PFSK-1 (cell line): Measurements from ENCODE around the gene KLF7.

Source experiments
- FOXP2 ChIP-seq: optimal IDR thresholded peaks from 2 replicates; pipeline ENCODE3; 2011; ENCODE audit warnings: borderline replicate concordance, control low read depth, inconsistent platforms; ENCODE audit not compliant: insufficient read depth; ENCODE audit errors: extremely low read length, extremely low read depth
- POLR2AphosphoS5 ChIP-seq: IDR thresholded peaks from 2 replicates; pipeline ENCODE4 v1.6.1; 2012; ENCODE audit warnings: low read depth, mild to moderate bottlenecking, control low read depth, low read length, moderate library complexity
- SIN3A ChIP-seq: IDR thresholded peaks from 2 replicates; pipeline ENCODE4 v1.6.1; 2012; ENCODE audit warnings: mild to moderate bottlenecking, low read length, moderate library complexity, borderline replicate concordance; ENCODE audit not compliant: insufficient read depth
- TAF1 ChIP-seq: IDR thresholded peaks from 2 replicates; pipeline ENCODE4 v1.6.1; 2012; ENCODE audit warnings: low read length, control low read depth, borderline replicate concordance; ENCODE audit not compliant: insufficient read depth
- TF ChIP-seq, protein P1 (sequence below), 2 experiments: IDR thresholded peaks; 2 replicates each; pipeline versions ENCODE4 v1.6.1 to v1.8.0; 2011 to 2012; ENCODE audit warnings: low read depth in 2 of 2, low read length in 2 of 2, control low read depth in 1 of 2, inconsistent platforms in 1 of 2, mild to moderate bottlenecking in 1 of 2, moderate library complexity in 1 of 2; ENCODE audit not compliant: insufficient read depth in 1 of 2

The KLF7 gene

GRCh38 chr2:207055257-207055656 lies 110.5 kb downstream of the KLF7 start:
- TF ChIP-seq, protein P1, sequence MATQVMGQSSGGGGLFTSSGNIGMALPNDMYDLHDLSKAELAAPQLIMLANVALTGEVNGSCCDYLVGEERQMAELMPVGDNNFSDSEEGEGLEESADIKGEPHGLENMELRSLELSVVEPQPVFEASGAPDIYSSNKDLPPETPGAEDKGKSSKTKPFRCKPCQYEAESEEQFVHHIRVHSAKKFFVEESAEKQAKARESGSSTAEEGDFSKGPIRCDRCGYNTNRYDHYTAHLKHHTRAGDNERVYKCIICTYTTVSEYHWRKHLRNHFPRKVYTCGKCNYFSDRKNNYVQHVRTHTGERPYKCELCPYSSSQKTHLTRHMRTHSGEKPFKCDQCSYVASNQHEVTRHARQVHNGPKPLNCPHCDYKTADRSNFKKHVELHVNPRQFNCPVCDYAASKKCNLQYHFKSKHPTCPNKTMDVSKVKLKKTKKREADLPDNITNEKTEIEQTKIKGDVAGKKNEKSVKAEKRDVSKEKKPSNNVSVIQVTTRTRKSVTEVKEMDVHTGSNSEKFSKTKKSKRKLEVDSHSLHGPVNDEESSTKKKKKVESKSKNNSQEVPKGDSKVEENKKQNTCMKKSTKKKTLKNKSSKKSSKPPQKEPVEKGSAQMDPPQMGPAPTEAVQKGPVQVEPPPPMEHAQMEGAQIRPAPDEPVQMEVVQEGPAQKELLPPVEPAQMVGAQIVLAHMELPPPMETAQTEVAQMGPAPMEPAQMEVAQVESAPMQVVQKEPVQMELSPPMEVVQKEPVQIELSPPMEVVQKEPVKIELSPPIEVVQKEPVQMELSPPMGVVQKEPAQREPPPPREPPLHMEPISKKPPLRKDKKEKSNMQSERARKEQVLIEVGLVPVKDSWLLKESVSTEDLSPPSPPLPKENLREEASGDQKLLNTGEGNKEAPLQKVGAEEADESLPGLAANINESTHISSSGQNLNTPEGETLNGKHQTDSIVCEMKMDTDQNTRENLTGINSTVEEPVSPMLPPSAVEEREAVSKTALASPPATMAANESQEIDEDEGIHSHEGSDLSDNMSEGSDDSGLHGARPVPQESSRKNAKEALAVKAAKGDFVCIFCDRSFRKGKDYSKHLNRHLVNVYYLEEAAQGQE (IDR thresholded peaks at IDR 0.05; ENCODE audit: insufficient read depth in 1 of 2, low read depth in 2 of 2, low read length in 2 of 2), result no peak
- no peak for TF ChIP-seq FOXP2
- no peak for TF ChIP-seq SIN3A
- no peak for TF ChIP-seq TAF1

GRCh38 chr2:207054521-207054920 lies 111.2 kb downstream of the KLF7 start:
- TF ChIP-seq POLR2AphosphoS5 (no peak), TAF1 (no peak), SIN3A (no peak), FOXP2 (no peak)

DNA sequence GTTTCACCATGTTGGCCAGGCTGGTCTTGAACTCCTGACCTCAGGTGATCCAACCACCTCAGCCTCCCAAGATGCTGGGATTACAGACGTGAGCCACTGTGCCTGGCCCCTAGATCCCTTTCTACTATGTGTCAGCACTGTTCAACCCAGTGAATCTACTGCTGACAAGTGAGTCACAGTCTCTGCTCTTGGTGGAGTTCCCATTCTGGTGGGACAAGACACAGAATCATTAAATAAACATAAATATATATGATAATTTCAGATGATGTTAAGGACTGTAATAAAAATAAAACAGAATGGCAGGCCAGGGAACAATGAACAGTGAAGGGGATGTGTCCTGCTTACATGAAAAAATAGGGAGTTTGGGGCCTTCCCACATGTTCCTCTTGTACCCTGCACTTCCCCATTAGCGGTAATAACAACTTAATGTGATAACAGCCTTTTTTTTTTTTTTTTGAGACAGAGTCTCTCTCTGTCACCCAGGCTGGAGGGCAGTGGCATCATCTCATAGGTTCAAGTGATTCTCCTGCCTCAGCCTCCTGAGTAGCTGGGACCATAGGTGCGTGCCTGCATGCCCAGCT lies 114.3 kb downstream of the KLF7 start:
- no peak for TF ChIP-seq TAF1
- TF ChIP-seq, protein P1 (IDR thresholded peaks at IDR 0.05; ENCODE audit: insufficient read depth in 1 of 2, low read depth in 2 of 2, low read length in 2 of 2), result no peak
- no peak for TF ChIP-seq POLR2AphosphoS5
- TF ChIP-seq SIN3A, result no peak
- no peak for TF ChIP-seq FOXP2

GRCh38 chr2:207049122-207049521 lies 116.6 kb downstream of the KLF7 start:
- TF ChIP-seq POLR2AphosphoS5 (no peak), SIN3A (no peak), TAF1 (no peak), FOXP2 (no peak)
- TF ChIP-seq, protein P1 (IDR thresholded peaks at IDR 0.05; ENCODE audit: insufficient read depth in 1 of 2, low read depth in 2 of 2, low read length in 2 of 2), result no peak

DNA sequence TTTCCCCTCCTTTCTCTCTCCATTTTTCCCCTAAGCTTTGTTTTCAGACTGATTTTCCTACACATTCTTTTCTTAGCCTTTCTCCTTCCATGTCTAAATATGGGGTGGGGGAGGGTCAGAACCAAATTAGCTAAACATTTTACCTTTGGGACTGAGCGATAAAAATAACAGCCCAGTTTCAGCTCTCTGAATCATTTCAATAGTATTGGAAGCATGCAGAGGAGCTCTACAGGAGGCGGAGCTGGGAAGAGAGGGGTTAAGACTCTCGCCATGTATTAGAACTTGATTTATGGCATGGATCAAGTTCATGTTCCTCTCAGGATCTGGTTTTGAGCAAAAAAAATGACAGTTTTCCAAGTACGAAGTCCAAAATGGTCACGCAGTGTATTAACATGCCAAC lies 117.3 kb downstream of the KLF7 start:
- no peak for TF ChIP-seq TAF1
- no peak for TF ChIP-seq FOXP2
- no peak for TF ChIP-seq SIN3A

DNA sequence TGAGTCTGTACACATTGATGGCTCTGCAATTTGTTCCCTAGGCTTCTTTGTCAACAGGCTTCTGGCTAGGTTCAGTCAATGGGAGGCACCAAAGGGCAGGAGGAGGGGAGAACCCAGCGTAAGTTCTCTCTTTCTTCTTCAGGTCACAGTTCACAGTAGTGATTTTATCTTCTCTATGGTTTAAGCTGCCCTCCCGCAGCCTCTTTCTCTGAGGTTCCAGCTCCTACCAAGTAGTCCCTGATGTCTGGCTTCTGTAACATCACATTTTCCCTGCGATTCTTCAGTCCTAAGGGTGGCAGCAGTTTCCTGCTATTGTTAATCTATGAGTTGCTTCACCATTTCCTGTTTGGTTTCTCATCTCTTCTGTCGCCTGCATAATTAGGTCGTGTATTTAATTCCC lies 119.0 kb downstream of the KLF7 start:
- TF ChIP-seq, protein P1 (IDR thresholded peaks at IDR 0.05; ENCODE audit: insufficient read depth in 1 of 2, low read depth in 2 of 2, low read length in 2 of 2), result no peak
- TF ChIP-seq FOXP2, result no peak
- no peak for TF ChIP-seq SIN3A
- no peak for TF ChIP-seq POLR2AphosphoS5
